ENCODE results near the gene ODF2L. TPM values are rescaled to one million over a fixed set of nuclear protein-coding genes. Genes with fewer than 3 reads are reported as not detected.

ODF2L gene
- total RNA-seq, 1 donor from 2014 or later, result 6.4 TPM

DNA sequence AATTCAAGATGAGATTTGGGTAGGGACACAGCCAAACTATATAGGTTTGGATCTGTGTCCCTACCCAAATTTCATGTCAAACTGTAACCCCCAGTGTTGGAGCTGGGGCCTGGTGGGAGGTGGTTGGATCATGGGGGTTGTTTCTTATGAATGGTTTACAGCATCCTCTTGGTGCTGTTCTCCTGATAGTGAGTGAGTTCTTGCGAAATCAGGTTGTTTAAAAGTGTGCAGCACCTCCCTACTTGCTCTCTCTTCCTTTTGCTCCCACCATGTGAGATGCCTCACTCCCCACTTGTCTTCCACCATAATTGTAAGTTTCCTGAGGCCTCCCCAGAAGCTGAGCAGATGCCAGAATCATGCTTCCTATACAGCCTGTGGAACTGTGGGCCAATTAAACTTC, 17.3 kb downstream of the ODF2L start:
- H3K4me3 ChIP-seq, result no peak overlapping the region
- peaks cover 6% of the 10 kb centered on the region for H3K36me3 ChIP-seq
- no peaks in the 10 kb centered on the region for H3K27me3 ChIP-seq (ENCODE audit: low read depth)
- H3K4me1 ChIP-seq, result peaks cover 9% of the 10 kb centered on the region
- intact Hi-C loops (cut with micrococcal nuclease), result no loop called here
- no peak overlapping the region for H3K27ac ChIP-seq (replicated peaks)
- TF ChIP-seq, protein P1, sequence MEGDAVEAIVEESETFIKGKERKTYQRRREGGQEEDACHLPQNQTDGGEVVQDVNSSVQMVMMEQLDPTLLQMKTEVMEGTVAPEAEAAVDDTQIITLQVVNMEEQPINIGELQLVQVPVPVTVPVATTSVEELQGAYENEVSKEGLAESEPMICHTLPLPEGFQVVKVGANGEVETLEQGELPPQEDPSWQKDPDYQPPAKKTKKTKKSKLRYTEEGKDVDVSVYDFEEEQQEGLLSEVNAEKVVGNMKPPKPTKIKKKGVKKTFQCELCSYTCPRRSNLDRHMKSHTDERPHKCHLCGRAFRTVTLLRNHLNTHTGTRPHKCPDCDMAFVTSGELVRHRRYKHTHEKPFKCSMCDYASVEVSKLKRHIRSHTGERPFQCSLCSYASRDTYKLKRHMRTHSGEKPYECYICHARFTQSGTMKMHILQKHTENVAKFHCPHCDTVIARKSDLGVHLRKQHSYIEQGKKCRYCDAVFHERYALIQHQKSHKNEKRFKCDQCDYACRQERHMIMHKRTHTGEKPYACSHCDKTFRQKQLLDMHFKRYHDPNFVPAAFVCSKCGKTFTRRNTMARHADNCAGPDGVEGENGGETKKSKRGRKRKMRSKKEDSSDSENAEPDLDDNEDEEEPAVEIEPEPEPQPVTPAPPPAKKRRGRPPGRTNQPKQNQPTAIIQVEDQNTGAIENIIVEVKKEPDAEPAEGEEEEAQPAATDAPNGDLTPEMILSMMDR (IDR thresholded peaks at IDR 0.05; ENCODE audit: borderline replicate concordance), result no peak
- DNase-seq, result no peak
- no peaks in the 10 kb centered on the region for H3K9me3 ChIP-seq (replicated peaks)

DNA sequence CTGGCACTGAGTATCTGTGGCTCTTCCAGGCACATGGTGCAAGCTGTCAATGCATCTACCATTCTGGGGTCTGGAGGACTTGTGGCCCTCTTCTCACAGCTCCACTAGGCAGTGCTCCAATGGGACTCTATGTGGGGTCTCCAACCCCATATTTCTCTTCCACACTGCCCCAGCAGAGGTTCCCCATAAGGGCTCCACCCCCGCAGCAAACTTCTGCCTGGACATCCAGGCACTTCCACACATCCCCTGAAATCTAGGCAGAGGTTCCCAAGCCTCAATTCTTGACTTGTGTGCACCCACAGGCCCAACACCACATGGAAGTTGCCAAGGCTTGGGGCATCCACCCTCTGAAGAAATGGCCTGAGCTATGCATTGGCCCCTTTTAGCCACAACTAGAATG, 18.8 kb downstream of the ODF2L start:
- Histone ChIP-seq H3K9me3 (replicated peaks) (no peaks in the 10 kb centered on the region), H3K27ac (replicated peaks) (no peak overlapping the region), H3K27me3 (ENCODE audit: low read depth) (no peaks in the 10 kb centered on the region), H3K4me3 (no peak overlapping the region), H3K4me1 (peaks cover 5% of the 10 kb centered on the region), H3K36me3 (peaks cover 6% of the 10 kb centered on the region)
- intact Hi-C loops (cut with micrococcal nuclease), result no loop called here
- no peak for DNase-seq
- TF ChIP-seq, protein P1 (IDR thresholded peaks at IDR 0.05; ENCODE audit: borderline replicate concordance), result no peak

DNA sequence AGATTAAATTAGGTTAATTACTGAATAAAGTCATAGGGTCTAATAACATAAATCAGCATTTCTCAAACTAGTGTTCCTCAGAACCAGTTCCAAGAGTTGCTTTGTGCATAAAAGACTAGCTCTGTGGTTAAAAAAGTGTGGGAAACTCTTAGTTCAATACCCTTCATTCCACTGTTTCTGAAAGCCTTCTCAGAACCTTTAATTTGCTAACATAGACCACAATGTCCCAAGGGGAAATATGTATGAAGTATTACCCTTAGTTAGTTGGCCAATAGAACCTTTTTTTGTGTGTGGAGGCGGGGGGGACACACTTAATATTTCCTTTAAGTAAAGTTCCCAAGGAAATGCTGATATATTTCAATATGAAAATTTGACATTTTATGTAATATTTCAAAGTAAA, 20.4 kb downstream of the ODF2L start:
- Histone ChIP-seq H3K27ac (replicated peaks) (no peak overlapping the region), H3K9me3 (replicated peaks) (no peaks in the 10 kb centered on the region), H3K4me3 (no peak overlapping the region), H3K27me3 (ENCODE audit: low read depth) (no peaks in the 10 kb centered on the region), H3K36me3 (peaks cover 6% of the 10 kb centered on the region), H3K4me1 (no peaks in the 10 kb centered on the region)
- intact Hi-C loops (cut with micrococcal nuclease), result no loop called here
- no peak for DNase-seq
- TF ChIP-seq, protein P1 (IDR thresholded peaks at IDR 0.05; ENCODE audit: borderline replicate concordance), result no peak

DNA sequence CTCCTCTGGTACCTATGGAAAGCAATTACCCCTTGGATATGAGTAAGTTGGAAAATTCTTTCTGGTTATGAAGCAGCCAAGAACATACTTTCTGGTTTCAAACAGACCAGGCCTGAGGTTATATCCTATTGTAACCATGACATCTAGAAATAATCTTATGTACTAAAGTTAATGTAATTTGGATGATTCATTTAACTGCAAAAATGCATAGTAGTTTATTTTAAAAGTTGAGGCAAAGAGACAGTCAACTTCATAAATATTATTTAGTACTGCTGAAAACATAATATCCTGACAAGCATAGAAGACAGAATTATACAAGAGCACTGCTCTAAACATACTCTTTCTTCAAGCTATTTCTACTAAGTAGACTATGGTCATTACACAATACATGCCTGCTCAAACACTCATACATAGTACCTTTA, 25.5 kb downstream of the ODF2L start:
- TF ChIP-seq, protein P1 (IDR thresholded peaks at IDR 0.05; ENCODE audit: borderline replicate concordance), result no peak
- intact Hi-C loops (cut with micrococcal nuclease), result no loop called here
- DNase-seq, result no peak
- H3K4me3 ChIP-seq, result no peak overlapping the region
- H3K9me3 ChIP-seq (replicated peaks), result no peaks in the 10 kb centered on the region
- no peaks in the 10 kb centered on the region for H3K27me3 ChIP-seq (ENCODE audit: low read depth)
- H3K36me3 ChIP-seq, result peaks cover 6% of the 10 kb centered on the region
- H3K4me1 ChIP-seq, result no peaks in the 10 kb centered on the region
- no peak overlapping the region for H3K27ac ChIP-seq (replicated peaks)

DNA sequence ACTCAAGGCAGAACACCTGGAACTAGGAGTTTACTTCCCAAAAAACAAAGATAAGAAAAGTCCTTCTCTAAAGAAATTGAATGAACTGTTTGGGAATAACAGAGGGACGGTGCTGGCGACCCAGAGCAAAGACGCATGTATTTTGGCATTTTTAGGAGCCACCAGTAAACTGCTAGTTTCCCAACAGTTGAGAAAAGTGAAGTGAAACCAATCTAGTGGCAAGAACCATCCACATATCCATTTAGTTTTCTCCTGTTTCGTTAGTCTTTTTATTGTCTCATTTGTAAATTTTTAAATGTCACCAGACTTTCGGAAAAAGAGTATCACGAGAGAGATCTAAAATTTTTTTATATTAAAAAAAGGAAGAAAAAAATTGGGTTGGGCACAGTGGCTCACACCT, 30.2 kb downstream of the ODF2L start:
- intact Hi-C loops (cut with micrococcal nuclease), result no loop called here
- H3K4me1 ChIP-seq, result no peaks in the 10 kb centered on the region
- TF ChIP-seq, protein P1 (IDR thresholded peaks at IDR 0.05; ENCODE audit: borderline replicate concordance), result no peak
- peaks cover 4% of the 10 kb centered on the region for H3K36me3 ChIP-seq
- no peaks in the 10 kb centered on the region for H3K9me3 ChIP-seq (replicated peaks)
- no peak overlapping the region for H3K27ac ChIP-seq (replicated peaks)
- H3K4me3 ChIP-seq, result no peak overlapping the region
- no peak for DNase-seq
- H3K27me3 ChIP-seq (ENCODE audit: low read depth), result no peaks in the 10 kb centered on the region

DNA sequence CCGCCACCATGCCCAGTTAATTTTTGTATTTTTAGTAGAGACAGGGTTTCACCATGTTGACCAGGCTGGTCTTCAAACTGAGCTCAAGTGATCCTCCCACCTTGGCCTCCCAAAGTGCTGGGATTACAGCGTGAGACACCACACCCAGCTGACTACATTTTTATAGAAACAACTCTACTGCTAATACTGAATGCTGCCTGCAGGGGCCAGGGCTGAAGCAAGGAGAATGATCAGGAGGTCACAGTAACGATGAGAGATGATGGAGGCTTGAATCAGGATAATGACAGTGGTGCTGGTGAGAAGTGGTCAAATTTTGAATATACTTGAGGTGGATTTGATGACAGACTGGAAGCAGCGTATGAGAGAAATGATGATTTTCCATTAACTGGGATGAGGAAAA, 33.3 kb downstream of the ODF2L start:
- intact Hi-C loops (cut with micrococcal nuclease), result no loop called here
- Histone ChIP-seq H3K4me3 (no peak overlapping the region), H3K27ac (replicated peaks) (no peak overlapping the region), H3K9me3 (replicated peaks) (no peaks in the 10 kb centered on the region), H3K27me3 (ENCODE audit: low read depth) (no peaks in the 10 kb centered on the region), H3K4me1 (no peaks in the 10 kb centered on the region), H3K36me3 (peaks cover 19% of the 10 kb centered on the region)
- TF ChIP-seq, protein P1 (IDR thresholded peaks at IDR 0.05; ENCODE audit: borderline replicate concordance), result no peak
- DNase-seq, result no peak
